MM.1S (cell line): ENCODE measurements around the gene FAM221A.

Experiments
- DNase-seq: peaks from one replicate; pipeline ENCODE4 v3.0.0-alpha.2; 2015
- H2AFZ ChIP-seq: fragments of 300-600 bp; sonication (generic); 2 replicates; pipeline ENCODE4 v1.6.0; 2016; ENCODE audit warnings: antibody characterized with exemption, low read length
- H3F3A ChIP-seq: fragments of 300-600 bp; sonication (generic); 2 replicates; pipeline ENCODE4 v1.6.1; 2016; ENCODE audit warnings: mild to moderate bottlenecking, antibody characterized with exemption, low read length, moderate library complexity, mixed read lengths; ENCODE audit not compliant: insufficient read depth
- H3K27ac ChIP-seq: fragments of 300-600 bp; sonication (generic); 2 replicates; pipeline ENCODE4 v1.5.1; 2016; ENCODE audit warnings: mild to moderate bottlenecking, low read length
- H3K27me3 ChIP-seq: fragments of 300-600 bp; sonication (generic); replicated peaks from 2 replicates; pipeline ENCODE4 v1.6.0; 2016; ENCODE audit warnings: low read length; ENCODE audit not compliant: insufficient read depth
- H3K36me3 ChIP-seq: fragments of 300-600 bp; sonication (generic); replicated peaks from 2 replicates; pipeline ENCODE4 v1.6.1; 2016; ENCODE audit warnings: mild to moderate bottlenecking, low read length, mixed read lengths; ENCODE audit not compliant: insufficient read depth
- H3K4me1 ChIP-seq: fragments of 300-600 bp; sonication (generic); 2 replicates; pipeline ENCODE4 v1.6.1; 2016; ENCODE audit warnings: low read length, mixed read lengths
- H3K4me2 ChIP-seq: fragments of 300-600 bp; sonication (generic); 2 replicates; pipeline ENCODE4 v1.6.0; 2016; ENCODE audit warnings: low read depth, low read length
- H3K4me3 ChIP-seq: fragments of 300-600 bp; sonication (generic); 2 replicates; pipeline ENCODE4 v1.5.1; 2016; ENCODE audit warnings: low read length, mixed read lengths
- H3K79me2 ChIP-seq: fragments of 300-600 bp; sonication (generic); 2 replicates; pipeline ENCODE4 v1.6.1; 2016; ENCODE audit warnings: mixed run types, low read length, mixed read lengths
- H3K9ac ChIP-seq: fragments of 300-600 bp; sonication (generic); 2 replicates; pipeline ENCODE4 v1.6.1; 2016; ENCODE audit warnings: low read length, mixed read lengths
- H3K9me2 ChIP-seq: fragments of 300-600 bp; sonication (generic); replicated peaks from 2 replicates; pipeline ENCODE4 v1.6.1; 2016; ENCODE audit warnings: mild to moderate bottlenecking, low read length, mixed read lengths; ENCODE audit not compliant: insufficient read depth
- H3K9me3 ChIP-seq: fragments of 300-600 bp; sonication (generic); replicated peaks from 2 replicates; pipeline ENCODE4 v1.6.1; 2016; ENCODE audit warnings: mild to moderate bottlenecking, low read length, mixed read lengths; ENCODE audit not compliant: insufficient read depth
- H4K20me1 ChIP-seq: fragments of 300-600 bp; sonication (generic); 2 replicates; pipeline ENCODE4 v1.6.1; 2016; ENCODE audit warnings: mild to moderate bottlenecking, low read length, moderate library complexity, mixed read lengths; ENCODE audit not compliant: insufficient read depth
- EZH2 ChIP-seq: fragments of 300-600 bp; sonication (generic); optimal IDR thresholded peaks from 2 replicates; pipeline ENCODE3; 2017; ENCODE audit warnings: low read depth, mild to moderate bottlenecking, antibody characterized with exemption, low read length, mixed read lengths
- EZH2phosphoT487 ChIP-seq: fragments of 300-600 bp; sonication (generic); IDR thresholded peaks from 2 replicates; pipeline ENCODE4 v1.6.1; 2018; ENCODE audit warnings: antibody characterized with exemption, low read length
- TF ChIP-seq, protein P1 (sequence below): fragments of 300-600 bp; sonication (generic); IDR thresholded peaks from 2 replicates; pipeline ENCODE4 v1.5.1; 2016; ENCODE audit warnings: antibody characterized with exemption, low read length, mixed read lengths

Gene FAM221A

DNA sequence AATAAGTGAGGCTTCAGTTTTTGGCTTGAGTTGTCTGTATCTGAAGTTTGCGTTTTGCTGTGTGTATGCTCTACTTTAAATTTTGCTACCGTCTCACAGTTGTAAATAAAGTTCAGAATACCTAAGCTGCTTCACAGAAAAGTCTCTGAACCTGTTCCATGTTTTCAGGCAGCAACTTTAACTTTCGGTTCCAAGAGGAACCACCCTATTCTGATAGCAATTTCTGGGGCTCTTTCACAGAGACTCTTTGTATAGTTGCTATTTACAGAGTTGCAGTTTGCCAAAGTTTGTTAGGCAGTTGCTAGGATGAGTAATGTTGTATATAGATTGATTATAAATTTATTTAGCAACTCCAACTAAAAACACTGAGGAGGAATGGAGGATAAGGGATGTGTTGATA is 5.7 kb downstream of the FAM221A start:
- no peak for DNase-seq
- peak overlapping the region; percentile 33 for H3K4me2 ChIP-seq
- H4K20me1 ChIP-seq: no peaks in the 10 kb centered on the region
- H3K9me3 ChIP-seq: no peaks in the 10 kb centered on the region
- no peaks in the 10 kb centered on the region for H3K9me2 ChIP-seq
- H3K4me3 ChIP-seq: no peak overlapping the region
- TF ChIP-seq EZH2 (no peak), EZH2phosphoT487 (no peak)
- TF ChIP-seq, protein P1, sequence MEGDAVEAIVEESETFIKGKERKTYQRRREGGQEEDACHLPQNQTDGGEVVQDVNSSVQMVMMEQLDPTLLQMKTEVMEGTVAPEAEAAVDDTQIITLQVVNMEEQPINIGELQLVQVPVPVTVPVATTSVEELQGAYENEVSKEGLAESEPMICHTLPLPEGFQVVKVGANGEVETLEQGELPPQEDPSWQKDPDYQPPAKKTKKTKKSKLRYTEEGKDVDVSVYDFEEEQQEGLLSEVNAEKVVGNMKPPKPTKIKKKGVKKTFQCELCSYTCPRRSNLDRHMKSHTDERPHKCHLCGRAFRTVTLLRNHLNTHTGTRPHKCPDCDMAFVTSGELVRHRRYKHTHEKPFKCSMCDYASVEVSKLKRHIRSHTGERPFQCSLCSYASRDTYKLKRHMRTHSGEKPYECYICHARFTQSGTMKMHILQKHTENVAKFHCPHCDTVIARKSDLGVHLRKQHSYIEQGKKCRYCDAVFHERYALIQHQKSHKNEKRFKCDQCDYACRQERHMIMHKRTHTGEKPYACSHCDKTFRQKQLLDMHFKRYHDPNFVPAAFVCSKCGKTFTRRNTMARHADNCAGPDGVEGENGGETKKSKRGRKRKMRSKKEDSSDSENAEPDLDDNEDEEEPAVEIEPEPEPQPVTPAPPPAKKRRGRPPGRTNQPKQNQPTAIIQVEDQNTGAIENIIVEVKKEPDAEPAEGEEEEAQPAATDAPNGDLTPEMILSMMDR: no peak
- no peaks in the 10 kb centered on the region for H3K4me1 ChIP-seq
- no peaks in the 10 kb centered on the region for H3K27me3 ChIP-seq
- H3K27ac ChIP-seq: no peak overlapping the region
- no peaks in the 10 kb centered on the region for H3K79me2 ChIP-seq
- H2AFZ ChIP-seq: peak overlapping the region; percentile 23; the same call in 1 of the 2 replicates
- no peaks in the 10 kb centered on the region for H3F3A ChIP-seq
- no peak overlapping the region; the same call in 1 of the 2 replicates for H3K9ac ChIP-seq
- H3K36me3 ChIP-seq: no peaks in the 10 kb centered on the region

DNA sequence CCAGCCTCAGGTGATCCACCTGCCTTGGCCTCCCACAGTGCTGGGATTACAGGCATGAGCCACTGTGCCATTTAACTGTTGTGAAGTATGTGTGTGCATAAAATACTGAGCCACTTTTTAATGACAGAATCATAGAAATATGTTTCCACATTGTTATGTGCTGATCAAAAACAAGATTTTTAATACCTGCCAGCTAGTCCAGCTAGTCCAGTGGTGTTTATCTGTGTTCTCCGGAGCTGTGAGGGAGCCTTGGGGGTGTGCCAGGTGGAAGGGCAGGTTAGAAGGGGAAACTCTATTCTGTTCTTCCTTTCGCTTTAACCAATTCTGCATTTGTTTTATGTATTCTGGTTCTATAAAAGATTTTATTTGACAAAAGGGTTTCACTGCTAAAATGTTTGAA is 7.0 kb downstream of the FAM221A start:
- no peak overlapping the region for H3K27ac ChIP-seq
- no peak overlapping the region for H3K4me3 ChIP-seq
- DNase-seq: no peak
- H3K4me2 ChIP-seq: no peak overlapping the region
- no peak overlapping the region for H3K9ac ChIP-seq
- no peaks in the 10 kb centered on the region for H3K36me3 ChIP-seq
- H3K79me2 ChIP-seq: no peaks in the 10 kb centered on the region
- no peaks in the 10 kb centered on the region for H3K9me2 ChIP-seq
- H4K20me1 ChIP-seq: no peaks in the 10 kb centered on the region
- H3F3A ChIP-seq: no peaks in the 10 kb centered on the region
- TF ChIP-seq EZH2 (no peak), EZH2phosphoT487 (no peak)
- TF ChIP-seq, protein P1: no peak
- no peak overlapping the region for H2AFZ ChIP-seq
- H3K9me3 ChIP-seq: no peaks in the 10 kb centered on the region
- no peaks in the 10 kb centered on the region for H3K27me3 ChIP-seq
- no peaks in the 10 kb centered on the region for H3K4me1 ChIP-seq

- H3K36me3 ChIP-seq: no peaks in the 10 kb centered on the region
- H3K4me1 ChIP-seq: no peaks in the 10 kb centered on the region
- DNase-seq: no peak
- no peak overlapping the region for H2AFZ ChIP-seq
- H3K79me2 ChIP-seq: no peaks in the 10 kb centered on the region
- TF ChIP-seq EZH2 (no peak), EZH2phosphoT487 (no peak)
- TF ChIP-seq, protein P1: no peak
- H3K4me2 ChIP-seq: no peak overlapping the region
- no peak overlapping the region for H3K4me3 ChIP-seq
- no peaks in the 10 kb centered on the region for H3K9me3 ChIP-seq
- H3K27me3 ChIP-seq: no peaks in the 10 kb centered on the region
- no peaks in the 10 kb centered on the region for H4K20me1 ChIP-seq
- no peaks in the 10 kb centered on the region for H3K9me2 ChIP-seq
- no peaks in the 10 kb centered on the region for H3F3A ChIP-seq
- H3K27ac ChIP-seq: no peak overlapping the region
- H3K9ac ChIP-seq: no peak overlapping the region
Observed at GRCh38 chr7:23689165-23689564, 9.2 kb downstream of the FAM221A start.
